GM12864 (cell line): ENCODE results near the gene ACSF2.

ENCODE experiments used
- DNase-seq: peaks from one replicate; pipeline ENCODE4 v3.0.0-alpha.2; 2011; ENCODE audit warnings: low read depth
- H3K4me3 ChIP-seq: 2 replicates; pipeline ENCODE4 v1.5.1; 2011; ENCODE audit warnings: mild to moderate bottlenecking, low read depth, low read length, control low read depth
- TF ChIP-seq, protein P1 (sequence below): IDR thresholded peaks from 2 replicates; pipeline ENCODE4 v1.5.1; 2011; ENCODE audit warnings: low read depth, mild to moderate bottlenecking, moderate library complexity, low read length, control low read depth, inconsistent platforms; ENCODE audit errors: missing control alignments

ACSF2 gene

GRCh38 chr17:50452630-50453300 lies 26.7 kb downstream of the ACSF2 start:
- TF ChIP-seq, protein P1, sequence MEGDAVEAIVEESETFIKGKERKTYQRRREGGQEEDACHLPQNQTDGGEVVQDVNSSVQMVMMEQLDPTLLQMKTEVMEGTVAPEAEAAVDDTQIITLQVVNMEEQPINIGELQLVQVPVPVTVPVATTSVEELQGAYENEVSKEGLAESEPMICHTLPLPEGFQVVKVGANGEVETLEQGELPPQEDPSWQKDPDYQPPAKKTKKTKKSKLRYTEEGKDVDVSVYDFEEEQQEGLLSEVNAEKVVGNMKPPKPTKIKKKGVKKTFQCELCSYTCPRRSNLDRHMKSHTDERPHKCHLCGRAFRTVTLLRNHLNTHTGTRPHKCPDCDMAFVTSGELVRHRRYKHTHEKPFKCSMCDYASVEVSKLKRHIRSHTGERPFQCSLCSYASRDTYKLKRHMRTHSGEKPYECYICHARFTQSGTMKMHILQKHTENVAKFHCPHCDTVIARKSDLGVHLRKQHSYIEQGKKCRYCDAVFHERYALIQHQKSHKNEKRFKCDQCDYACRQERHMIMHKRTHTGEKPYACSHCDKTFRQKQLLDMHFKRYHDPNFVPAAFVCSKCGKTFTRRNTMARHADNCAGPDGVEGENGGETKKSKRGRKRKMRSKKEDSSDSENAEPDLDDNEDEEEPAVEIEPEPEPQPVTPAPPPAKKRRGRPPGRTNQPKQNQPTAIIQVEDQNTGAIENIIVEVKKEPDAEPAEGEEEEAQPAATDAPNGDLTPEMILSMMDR = no peak
- DNase-seq = no peak

DNA sequence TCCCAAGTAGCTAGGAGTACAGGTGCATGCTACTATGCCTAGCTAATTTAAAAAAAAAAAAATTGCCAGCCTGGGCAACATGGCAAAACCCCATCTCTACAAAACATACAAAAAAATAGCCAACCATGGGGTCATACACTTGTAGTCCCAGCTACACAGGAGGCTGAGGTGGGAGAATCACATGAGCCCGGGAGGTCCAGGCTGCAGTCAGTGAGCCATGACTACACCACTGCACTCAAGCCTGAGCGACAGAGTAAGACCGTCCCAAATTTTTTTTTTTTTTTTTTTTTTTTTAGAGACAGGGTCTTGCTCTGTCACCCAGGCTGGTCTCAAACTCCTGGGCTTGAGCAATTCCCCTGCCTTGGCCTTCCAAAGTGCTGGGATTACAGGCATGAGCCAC lies 27.9 kb downstream of the ACSF2 start:
- no peak overlapping the region for H3K4me3 ChIP-seq
- DNase-seq = no peak
- TF ChIP-seq, protein P1 = no peak

More at GRCh38 chr17:50452630-50453300, 26.7 kb downstream of the ACSF2 start:
- no peak overlapping the region for H3K4me3 ChIP-seq

- H3K4me3 ChIP-seq = no peak overlapping the region
- no peak for DNase-seq
- TF ChIP-seq, protein P1 = no peak
Measured at GRCh38 chr17:50457621-50458020, 31.6 kb downstream of the ACSF2 start.

DNA sequence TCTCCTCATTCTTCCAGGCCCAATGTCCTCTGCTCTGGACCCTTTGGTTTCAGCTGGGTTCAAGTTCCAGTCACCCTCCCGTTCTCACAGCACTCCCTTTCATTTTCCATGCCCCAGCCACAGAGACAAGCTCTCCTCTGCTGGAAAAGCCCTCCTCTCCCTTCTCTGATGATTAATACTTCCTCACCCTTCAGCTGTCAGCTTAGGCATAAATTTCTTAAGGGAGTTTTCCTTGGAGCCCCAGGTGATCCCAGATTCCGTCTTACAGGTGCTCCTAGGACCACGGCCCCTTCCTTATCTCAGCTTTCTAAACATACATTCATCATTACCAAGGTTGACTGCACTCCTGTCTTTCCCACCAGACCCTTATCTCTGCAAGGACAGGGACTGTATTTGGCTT lies 32.3 kb downstream of the ACSF2 start:
- no peak for DNase-seq
- no peak overlapping the region for H3K4me3 ChIP-seq
- TF ChIP-seq, protein P1 = no peak

DNA sequence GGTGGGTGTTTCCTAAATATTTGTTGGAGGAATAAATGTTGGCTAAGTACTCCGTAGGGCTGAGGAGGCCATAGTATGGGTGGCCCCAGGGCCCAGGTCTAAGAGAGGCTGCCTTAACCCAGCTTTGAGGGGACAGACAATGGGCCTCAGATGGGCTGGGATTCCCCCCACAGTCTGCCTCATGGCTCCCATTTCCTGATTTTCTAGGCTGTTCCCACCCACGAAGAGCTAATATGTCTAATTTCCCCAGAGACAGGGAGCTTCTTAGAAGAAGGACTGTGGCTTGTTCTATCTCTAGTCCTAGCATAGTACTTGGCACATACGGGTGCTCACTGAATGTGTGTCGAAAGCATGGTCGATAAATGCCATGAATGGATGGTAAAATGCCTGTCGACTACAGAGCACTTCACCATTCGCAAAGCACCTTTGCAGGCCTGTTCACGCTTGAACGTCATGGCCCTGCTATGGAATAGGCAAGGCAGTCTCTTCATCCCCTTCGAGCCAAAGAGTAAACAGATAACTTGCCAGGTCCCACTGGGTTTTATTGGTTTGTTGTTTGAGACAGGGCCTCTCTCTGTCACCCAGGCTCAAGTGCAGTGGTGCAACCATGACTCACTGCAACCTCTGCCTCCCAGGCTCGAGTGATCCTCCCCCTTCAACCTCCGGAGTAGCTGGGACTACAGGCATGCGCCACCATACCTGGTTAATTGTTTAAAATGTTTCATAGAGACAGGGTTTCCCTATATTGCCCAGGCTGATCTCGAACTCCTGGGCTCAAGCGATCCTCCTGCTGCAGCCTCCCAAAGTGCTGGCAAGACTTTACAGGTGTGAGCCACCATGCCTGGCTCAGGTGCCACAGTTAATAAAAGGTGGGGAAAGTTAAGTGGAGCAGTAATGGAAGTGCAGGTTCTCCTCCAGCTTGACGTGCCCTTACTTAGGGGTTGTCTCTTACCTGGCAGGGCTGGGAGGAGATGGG lies 33.0 kb downstream of the ACSF2 start:
- TF ChIP-seq, protein P1 = no peak
- H3K4me3 ChIP-seq = no peak overlapping the region
- DNase-seq = no peak

DNA sequence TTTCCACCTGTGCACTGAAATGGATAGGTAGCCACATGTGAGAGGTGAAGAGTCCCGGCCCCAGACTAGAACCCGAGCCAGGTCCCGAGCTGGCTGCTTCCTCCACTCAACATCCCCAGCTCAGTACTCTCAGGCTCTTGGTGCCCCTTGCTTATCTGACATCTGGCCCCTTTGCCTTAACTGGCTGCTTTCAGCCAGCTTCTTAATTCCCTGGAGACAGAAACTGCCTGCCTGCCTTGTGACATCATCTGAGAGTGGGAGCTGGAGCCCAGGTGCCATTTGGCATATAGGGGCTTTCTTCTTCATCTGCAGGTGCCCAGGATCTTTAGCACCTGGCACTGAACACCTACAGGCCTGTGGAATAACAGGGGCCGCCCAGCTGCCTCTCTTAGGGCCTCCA lies 33.7 kb downstream of the ACSF2 start:
- H3K4me3 ChIP-seq = no peak overlapping the region
- TF ChIP-seq, protein P1 = no peak
- no peak for DNase-seq
